Hematopoietic multipotent progenitor cell (in vitro differentiated cells): ENCODE data around the gene KRT83. TPM values are rescaled to one million over a fixed set of nuclear protein-coding genes. Genes with fewer than 3 reads are reported as not detected.
"Not testable (repeated sequence)": the region's sequence is repeated elsewhere in the genome, so short reads cannot be mapped to it uniquely, and the experiment has no call there.

Experiments used
- DNase-seq, 3 donors: peaks; one replicate each; pipeline ENCODE4 v3.0.0-alpha.2; 2011 to 2015; ENCODE audit warnings: low read depth in 2 of 3, low spot score in 2 of 3
- total RNA-seq: library from RNA; depleted of rRNA; stranded (reverse); fragments of >200 nt; gene quantifications from one replicate; pipeline ENCODE4 v1.2.3, GENCODE V29; 2012

The KRT83 gene
- total RNA-seq, 1 donor, result not detected

- no peak for DNase-seq
Measured at GRCh38 chr12:52312086-52312485, 9.1 kb downstream of the KRT83 start.

- no peak for DNase-seq
Measured at GRCh38 chr12:52311285-52311648, 9.9 kb downstream of the KRT83 start.

GRCh38 chr12:52310622-52311284 is 10.4 kb downstream of the KRT83 start:
- no peak for DNase-seq

DNA sequence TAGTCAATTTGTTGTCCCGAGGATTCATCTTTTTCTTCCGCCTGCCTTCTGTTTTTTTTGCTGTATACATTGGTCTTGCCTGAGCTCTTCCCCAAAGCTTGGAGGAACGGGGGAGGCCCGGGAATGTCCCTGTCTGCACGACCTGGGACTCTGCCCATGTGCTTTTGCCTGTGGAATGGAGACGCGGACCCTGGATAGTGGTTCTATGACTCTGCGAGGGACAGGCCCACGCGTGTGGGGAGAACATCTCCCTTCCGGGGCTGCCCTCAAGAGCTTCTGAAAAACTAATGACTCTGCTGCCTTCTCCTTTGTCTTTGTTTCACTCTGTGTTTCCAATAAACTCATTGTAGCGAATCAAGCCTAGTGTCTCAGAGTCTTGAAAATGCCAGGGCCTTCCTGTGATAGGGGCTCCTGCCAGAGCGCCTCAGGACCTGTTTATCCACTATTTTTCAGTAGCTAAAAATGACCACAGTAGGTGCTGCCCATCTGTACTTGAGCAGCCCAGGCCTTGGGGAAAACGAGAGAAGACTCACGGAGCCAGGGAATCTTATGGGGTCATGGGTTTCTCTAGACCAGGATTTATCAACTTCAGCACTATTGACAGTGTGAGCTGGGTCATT is 12.3 kb downstream of the KRT83 start:
- no peak for DNase-seq

GRCh38 chr12:52307836-52308805 is 13.1 kb downstream of the KRT83 start:
- DNase-seq, result peak in 2 of 3 donors; percentile 60 to 69

DNA sequence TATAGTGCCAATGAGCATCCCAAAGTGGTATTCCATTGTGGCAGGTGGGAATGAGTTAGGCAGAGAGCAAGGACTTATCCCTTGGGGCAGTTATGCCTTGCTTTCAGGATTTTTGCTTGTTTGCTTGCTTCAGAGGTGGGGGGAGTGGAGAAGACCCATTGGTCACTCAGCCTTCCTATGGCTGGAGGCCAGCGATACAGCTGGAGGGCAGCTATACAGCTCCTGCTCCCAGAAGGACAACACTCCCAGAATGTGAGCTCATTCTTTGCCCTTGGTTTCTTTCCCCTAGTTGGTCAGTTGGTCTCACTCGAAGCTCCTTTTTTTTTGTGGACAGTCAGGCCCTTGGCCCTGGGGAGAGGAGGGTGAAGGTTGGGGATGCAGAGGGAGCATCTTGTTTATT is 14.5 kb downstream of the KRT83 start:
- DNase-seq, result no peak

GRCh38 chr12:52305921-52306705 is 15.1 kb downstream of the KRT83 start:
- DNase-seq, result no peak

DNA sequence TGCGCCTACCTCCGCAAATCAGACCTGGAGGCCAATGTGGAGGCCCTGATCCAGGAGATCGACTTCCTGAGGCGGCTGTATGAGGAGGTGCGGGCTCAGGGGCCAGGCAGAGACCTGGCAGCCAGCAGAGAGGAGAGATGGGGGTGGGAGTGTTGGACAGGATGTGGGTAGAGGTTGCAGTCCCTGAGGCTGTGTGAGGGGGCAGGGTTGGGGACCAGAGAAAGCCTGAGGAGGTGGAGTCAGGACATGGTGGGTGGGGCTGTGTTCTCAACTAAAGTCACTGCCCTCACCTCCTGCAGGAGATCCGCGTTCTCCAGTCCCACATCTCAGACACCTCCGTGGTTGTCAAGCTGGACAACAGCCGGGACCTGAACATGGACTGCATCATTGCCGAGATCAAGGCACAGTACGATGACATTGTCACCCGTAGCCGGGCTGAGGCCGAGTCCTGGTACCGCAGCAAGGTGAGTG is 16.2 kb downstream of the KRT83 start:
- peak in 2 of 3 donors; percentile 18 to 47 for DNase-seq

GRCh38 chr12:52302242-52302914 is 18.8 kb downstream of the KRT83 start:
- DNase-seq, result not testable (repeated sequence)

GRCh38 chr12:52301721-52302120 is 19.5 kb downstream of the KRT83 start:
- not testable (repeated sequence) for DNase-seq

- no peak for DNase-seq
Measured at GRCh38 chr12:52300796-52301691, 20.2 kb downstream of the KRT83 start.

- no peak for DNase-seq
Measured at GRCh38 chr12:52298677-52299190, 22.5 kb downstream of the KRT83 start.

- DNase-seq, result no peak
Measured at GRCh38 chr12:52296572-52297215, 24.5 kb downstream of the KRT83 start.

DNA sequence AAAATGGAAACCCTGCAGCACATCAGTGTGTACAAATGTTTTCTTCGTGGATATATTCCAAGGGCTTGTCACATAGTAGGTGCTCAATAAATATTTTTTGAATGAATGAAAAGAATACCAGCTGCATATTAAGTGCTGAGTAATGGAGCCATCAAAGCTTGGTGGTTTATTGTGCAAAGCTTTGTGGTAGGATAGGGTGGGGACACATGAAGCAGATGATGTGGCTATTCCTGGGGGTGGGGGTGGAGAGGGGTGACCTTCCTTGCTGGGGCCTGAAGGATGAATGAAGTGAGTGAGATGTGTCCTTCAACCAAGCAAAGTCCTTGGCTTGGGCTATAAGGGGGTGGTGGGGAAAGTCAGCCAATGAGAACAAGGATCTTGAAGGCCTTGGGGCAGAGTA is 25.5 kb downstream of the KRT83 start:
- DNase-seq, result no peak

GRCh38 chr12:52294803-52295202 is 26.4 kb downstream of the KRT83 start:
- no peak for DNase-seq

- DNase-seq, result no peak
Measured at GRCh38 chr12:52293926-52294325, 27.3 kb downstream of the KRT83 start.

DNA sequence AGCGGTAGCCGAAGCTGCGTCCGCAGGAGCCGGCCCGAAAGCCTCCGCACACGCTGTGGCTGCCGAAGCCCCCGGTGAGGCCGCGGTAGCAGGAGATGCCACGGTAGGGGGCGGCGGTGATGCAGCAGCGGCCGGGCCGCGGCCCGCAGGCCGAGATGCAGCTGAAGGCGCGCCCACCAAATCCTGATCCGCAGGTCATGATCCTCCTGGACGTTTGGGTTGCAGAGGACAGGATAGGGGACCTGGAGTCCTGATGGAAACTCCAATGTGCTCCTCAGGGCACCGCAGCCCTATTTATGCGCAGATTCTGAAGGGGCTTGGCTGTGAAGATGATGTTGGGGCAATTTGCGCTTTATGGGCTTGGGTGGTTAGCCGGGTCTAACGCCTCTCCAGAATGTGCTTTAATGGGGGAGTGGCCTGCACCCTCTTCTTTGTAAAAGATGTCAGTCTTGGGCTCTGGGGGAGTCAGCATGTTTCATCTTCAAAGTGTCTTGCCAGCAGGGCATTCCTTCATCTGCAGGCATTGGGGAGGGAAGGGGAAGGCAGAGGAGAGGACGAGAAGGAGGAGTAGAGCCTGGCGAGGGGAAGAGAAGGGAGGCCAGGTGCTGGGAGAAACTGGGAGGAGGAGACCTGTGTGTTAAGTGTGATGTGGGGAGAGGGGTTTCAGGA is 29.8 kb downstream of the KRT83 start, which contains the start of gene KRT81:
Gene KRT81 (minus strand): TSS at position 268 of the 669 bp plus-strand sequence. CDS start 69 bp downstream, at position 199.
- DNase-seq, result no peak
